ENCODE results near the gene PRDM5.

The PRDM5 gene

DNA sequence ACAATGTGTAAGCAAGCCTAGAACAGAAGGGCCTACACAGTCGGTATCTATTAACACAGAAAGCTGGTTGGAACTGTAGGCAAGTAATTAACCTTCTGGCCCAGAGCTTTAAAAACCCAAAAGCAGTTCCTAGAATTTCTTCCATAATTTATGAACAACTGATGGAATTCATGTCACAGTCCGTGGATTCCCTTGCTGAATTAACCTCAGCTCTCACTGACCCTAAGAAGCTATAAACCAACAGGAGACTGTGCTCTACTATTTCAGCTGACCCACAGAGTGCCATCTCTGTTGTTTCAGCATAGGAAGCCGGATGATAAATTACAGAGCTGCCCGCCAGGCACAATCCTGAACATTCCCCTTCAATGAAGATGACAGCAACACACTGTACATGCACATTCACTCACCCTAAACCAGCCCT, 157.3 kb downstream of the PRDM5 start:
- no peak for DNase-seq
- H3K36me3 ChIP-seq = no peaks in the 10 kb centered on the region
- H3K27me3 ChIP-seq (ENCODE audit: insufficient read depth, low read depth, severe bottlenecking) = no peaks in the 10 kb centered on the region
- H3K27ac ChIP-seq = no peak overlapping the region
- no peak for TF ChIP-seq CTCF (IDR thresholded peaks at IDR 0.05; ENCODE audit: low read depth, low read length)
- no peak overlapping the region for H3K4me3 ChIP-seq (ENCODE audit: low read depth, low read length)
- H3K9me3 ChIP-seq (ENCODE audit: severe bottlenecking) = no peaks in the 10 kb centered on the region

DNA sequence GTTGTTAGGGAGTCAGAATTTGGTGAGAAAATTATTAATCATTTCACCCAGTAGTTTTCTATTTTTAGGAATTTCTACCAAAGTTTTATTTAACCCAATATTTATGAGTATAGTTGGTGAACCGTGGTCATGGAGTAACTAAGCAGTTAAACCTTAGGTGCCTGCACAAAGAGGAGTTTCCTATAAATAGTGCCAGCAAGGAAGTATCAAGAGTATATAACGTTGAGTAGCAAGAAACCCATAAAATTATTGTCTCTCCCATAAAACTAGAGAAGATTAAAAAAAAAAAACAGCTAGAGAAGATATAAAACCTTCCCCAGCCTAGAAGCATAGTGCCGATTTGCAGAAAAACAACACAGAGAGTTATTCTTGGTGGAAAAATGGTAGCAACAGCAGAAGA, 158.9 kb downstream of the PRDM5 start:
- Histone ChIP-seq H3K4me3 (ENCODE audit: low read depth, low read length) (no peak overlapping the region), H3K9me3 (ENCODE audit: severe bottlenecking) (no peaks in the 10 kb centered on the region), H3K27me3 (ENCODE audit: insufficient read depth, low read depth, severe bottlenecking) (no peaks in the 10 kb centered on the region), H3K27ac (no peak overlapping the region), H3K36me3 (no peaks in the 10 kb centered on the region)
- no peak for TF ChIP-seq CTCF (IDR thresholded peaks at IDR 0.05; ENCODE audit: low read depth, low read length)
- DNase-seq = no peak

DNA sequence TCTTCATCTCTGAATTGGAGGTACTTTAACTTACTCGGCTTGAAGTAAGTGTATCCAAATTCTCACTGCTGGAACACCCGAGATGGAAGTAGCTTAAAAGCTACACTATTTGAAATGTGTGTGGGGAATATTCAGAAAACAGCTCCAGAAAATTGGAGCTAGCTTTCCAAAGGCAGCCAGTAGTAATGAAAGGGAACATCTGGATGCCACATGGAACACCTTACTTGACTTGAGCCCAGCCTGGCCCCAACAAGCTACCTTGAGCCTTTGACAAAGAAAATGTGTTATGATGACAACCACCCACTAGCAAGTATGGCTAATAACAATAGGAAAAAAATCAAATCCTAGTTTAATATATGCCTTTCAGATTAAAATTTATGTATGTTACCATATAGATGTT, 161.5 kb downstream of the PRDM5 start:
- Histone ChIP-seq H3K9me3 (ENCODE audit: severe bottlenecking) (no peaks in the 10 kb centered on the region), H3K36me3 (no peaks in the 10 kb centered on the region), H3K4me3 (ENCODE audit: low read depth, low read length) (no peak overlapping the region), H3K27ac (no peak overlapping the region), H3K27me3 (ENCODE audit: insufficient read depth, low read depth, severe bottlenecking) (no peaks in the 10 kb centered on the region)
- DNase-seq = no peak
- no peak for TF ChIP-seq CTCF (IDR thresholded peaks at IDR 0.05; ENCODE audit: low read depth, low read length)

- Histone ChIP-seq H3K36me3 (no peaks in the 10 kb centered on the region), H3K9me3 (ENCODE audit: severe bottlenecking) (no peaks in the 10 kb centered on the region), H3K27me3 (ENCODE audit: insufficient read depth, low read depth, severe bottlenecking) (no peaks in the 10 kb centered on the region), H3K4me3 (ENCODE audit: low read depth, low read length) (no peak overlapping the region), H3K27ac (no peak overlapping the region)
- no peak for DNase-seq
- no peak for TF ChIP-seq CTCF (IDR thresholded peaks at IDR 0.05; ENCODE audit: low read depth, low read length)
Measured at GRCh38 chr4:120760047-120760446, 162.5 kb downstream of the PRDM5 start.

- Histone ChIP-seq H3K9me3 (ENCODE audit: severe bottlenecking) (peaks cover 2% of the 10 kb centered on the region), H3K27me3 (ENCODE audit: insufficient read depth, low read depth, severe bottlenecking) (no peaks in the 10 kb centered on the region), H3K36me3 (no peaks in the 10 kb centered on the region; the same call in 1 of the 2 replicates), H3K4me3 (ENCODE audit: low read depth, low read length) (no peak overlapping the region), H3K27ac (no peak overlapping the region)
- TF ChIP-seq CTCF (IDR thresholded peaks at IDR 0.05; ENCODE audit: low read depth, low read length) = no peak
- DNase-seq = no peak
Measured at GRCh38 chr4:120755864-120756263, 166.7 kb downstream of the PRDM5 start.

DNA sequence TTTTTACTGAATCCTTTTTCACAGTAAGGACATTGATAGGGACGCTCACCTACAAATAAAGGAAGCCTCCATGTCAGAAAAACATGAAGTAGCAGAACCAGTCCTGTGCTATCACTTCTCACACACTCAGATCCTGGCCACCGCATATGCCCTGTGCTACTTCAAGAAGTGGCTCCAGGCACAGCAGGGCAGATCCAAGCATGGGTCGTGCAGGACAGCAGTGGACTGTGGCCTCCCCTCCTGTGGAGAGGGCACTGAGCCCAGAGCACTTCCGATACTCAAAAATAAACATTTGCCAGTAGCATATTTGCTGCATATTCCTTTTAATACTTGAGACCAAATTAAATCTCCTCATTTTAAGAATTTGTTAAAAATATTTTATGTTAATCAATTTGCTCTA, 167.9 kb downstream of the PRDM5 start:
- DNase-seq = no peak
- Histone ChIP-seq H3K4me3 (ENCODE audit: low read depth, low read length) (no peak overlapping the region), H3K36me3 (no peaks in the 10 kb centered on the region; the same call in 1 of the 2 replicates), H3K27ac (no peak overlapping the region), H3K9me3 (ENCODE audit: severe bottlenecking) (peaks cover 11% of the 10 kb centered on the region), H3K27me3 (ENCODE audit: insufficient read depth, low read depth, severe bottlenecking) (no peaks in the 10 kb centered on the region)
- no peak for TF ChIP-seq CTCF (IDR thresholded peaks at IDR 0.05; ENCODE audit: low read depth, low read length)
